Ureter (tissue), 1 donor: ENCODE measurements around the gene TBX5. TPM values are rescaled to one million over a fixed set of nuclear protein-coding genes. Genes with fewer than 3 reads are reported as not detected.

Source experiments
- DNase-seq: peaks from one replicate; pipeline ENCODE4 v3.0.0-alpha.2; 2020; ENCODE audit warnings: low spot score
- total RNA-seq: library from RNA; stranded (reverse); gene quantifications from one replicate; pipeline ENCODE4 v1.2.4, GENCODE V29; 2023
- donor health status: DM: yes; HTN: yes; CAD: no.

The TBX5 gene
- total RNA-seq, result 0.10 TPM

DNA sequence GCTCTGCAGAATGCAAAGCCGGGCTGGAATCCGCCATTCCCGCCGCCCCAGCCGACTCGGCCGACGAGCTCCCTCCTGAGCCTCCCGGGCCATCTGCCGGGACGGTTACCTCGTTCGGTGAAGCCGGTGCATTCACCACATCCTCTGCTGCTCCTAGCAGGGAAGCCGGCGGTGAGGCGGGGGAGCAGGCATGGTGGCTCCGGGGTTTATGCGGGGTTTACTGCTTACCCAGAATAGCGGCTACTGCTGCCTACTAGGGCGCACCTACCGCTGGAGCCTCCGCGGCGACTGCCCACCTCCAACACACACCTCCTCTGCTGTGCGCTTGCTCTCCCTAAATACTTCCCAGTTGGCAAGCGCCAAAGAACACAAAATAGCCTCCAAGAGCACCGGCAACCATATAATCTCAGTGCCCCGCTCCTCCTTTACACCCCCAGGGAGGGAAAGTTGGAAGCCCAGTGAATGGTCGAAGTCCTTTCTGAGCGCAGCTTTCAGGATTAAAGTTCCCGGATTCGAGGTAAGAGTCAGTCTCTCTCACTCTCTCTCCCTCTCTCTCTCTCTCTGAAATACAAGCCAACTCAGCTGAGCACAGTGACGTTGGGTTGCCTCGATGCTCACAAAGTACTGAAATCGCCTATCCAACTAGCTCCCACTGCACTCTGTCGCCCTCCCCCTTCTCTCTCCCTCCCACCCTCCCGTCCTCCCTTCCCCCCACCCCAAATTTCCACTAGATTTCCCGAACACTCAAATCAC is at the start of gene TBX5:
TSS of gene TBX5 (minus strand) at position 626 of the 753 bp plus-strand sequence. CDS start 2,246 bp downstream, outside the sequence.
- no peak for DNase-seq

DNA sequence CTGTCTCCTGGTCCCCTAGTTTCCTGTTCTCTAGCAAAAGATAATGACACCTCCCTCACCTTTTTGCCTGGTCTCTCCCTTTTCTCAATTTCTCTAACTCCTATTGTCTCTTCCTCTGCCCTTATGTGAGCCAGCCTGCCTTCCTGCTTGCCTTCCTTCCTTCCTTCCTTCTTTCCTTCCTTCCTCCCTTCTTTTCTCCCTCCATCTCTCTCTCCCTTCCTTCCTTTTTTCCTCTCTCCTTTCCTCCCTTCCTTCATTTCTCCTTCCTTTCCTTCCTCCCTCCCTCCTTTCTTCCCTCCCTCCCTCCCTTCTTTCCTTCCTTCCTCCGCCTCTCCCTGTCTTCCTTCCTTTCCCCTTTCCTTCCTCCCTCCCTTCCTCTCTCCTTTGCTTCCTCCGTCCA is 45.7 kb upstream of the TBX5 start:
- no peak for DNase-seq

DNA sequence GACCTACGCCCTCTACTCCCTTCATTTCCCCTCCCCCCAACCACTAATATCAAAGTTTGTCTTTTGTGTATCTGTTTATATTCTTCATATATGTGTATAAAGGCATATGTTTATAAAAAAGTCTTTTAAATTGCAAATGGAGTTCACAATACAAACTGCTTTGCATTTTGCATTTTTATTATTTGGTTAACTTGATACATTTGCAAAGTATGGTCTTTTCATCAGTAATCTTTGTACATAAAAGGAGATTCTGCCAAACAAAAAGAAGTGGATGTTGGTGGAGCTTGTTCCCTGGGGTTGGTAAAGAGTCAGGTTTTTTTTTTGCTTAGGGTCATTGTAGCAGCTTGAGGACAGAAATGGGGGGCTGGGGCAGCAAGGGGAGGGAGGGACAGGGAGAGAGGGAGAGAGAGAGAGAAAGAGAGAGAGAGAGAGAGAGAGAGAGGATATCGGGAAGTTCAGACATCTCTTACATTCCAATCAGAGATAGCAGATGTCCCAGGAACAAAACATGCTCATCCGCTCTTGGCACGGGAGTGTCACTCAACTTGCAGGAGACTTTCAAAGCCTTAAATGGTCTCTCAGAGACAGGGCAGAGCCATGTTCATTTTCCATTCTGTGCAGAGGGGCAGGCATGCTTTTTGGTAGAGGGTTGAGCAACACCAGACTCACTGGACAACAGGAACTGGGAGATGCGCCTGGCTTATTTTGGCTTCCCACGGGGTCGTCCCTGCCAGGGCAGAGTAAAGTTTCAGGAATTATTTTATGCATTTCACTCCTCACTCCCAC is 44.8 kb upstream of the TBX5 start:
- DNase-seq, result no peak

DNA sequence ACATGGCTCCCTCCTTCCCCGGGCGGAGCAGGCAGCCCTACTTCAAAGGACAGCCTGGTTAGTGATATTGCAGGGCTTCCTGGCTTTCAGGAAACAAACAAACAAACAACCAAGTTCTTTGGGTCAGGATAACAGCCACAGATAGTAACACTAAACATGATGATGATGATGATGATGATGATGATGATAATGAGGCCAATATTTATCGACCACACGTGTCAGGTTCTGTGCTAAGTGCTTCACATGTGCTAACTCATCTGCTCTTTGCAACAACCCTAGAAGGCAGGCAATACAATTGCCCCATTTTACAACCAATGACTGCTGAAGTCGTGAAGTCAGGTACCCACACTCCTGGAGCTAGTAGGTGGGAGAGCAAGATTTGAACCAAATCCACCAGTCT is 44.1 kb upstream of the TBX5 start:
- no peak for DNase-seq

DNA sequence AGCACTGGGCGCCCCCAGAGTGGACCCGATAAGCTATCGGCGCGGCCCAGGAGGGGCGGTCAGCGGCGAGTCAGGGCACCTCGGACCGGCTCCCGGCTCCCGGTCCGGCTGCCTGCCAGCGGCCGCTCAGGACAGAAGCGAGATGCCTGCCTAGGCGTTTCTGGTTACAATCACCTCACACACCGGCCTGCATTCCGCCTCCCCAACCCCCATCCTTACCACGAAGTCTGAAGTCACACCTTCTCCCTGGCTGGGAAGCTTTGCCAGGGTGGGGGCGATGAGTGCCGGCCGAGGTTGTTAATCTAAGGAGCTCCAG is 42.6 kb upstream of the TBX5 start:
- DNase-seq, result no peak

DNA sequence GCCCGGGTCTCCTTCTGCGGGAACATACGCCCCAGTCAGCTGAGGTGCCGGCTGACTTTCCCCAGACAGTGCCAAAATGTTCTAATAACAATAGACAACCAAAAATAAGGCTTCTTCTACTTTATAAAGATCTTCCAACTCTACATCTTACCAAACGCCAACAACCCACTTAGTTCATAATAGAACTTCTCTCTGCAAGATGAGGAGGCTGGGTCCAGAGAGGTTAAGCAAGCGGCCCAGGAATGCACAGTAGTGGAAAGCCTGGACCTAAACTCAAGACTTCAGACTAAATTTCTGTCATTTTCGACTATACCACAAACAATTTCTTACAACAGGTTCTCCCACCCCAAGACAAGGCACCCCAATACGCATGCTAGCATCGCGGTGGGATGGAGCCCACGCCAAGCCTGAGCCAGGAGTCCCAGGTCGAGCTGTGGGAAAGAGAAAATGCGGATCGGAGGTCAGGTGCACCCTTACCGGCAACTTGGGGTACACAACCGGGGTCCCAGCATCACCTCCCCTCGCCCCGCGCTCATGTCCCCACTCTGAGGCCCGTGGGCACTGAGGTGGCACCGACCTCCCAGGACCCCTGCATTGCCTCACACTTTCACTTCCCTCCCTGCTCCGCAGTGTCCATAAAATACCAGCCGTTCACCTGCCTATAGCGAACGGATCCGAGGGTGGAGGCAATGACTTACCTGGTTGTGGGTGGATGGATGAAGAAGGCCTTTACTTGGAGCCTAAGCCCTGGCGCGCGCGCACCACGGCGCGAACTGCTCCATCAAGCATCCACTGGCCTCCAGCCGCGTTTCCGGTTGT is 42.1 kb upstream of the TBX5 start:
- no peak for DNase-seq

DNA sequence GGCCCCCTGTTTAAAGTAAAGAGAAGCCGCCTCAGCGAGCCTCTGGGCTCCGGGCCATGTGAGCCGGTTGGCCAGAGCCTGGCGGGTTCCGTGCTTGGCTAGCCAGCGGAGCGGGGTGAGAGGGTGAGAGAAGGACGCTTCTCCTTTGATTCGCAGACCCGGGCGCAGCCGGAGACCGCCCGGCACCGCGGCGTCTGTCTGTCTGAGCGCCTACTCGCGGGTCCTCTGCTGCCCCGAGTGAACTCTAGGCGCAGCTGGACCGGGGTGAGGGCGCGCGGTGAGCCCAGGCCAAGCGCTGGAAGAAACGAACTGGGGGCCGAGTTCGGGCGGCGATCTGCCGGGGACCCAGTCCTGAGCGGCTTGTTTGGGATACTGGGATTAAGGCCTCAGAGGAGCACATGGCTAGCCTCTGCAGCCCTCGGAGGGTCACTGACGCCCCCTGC is 41.4 kb upstream of the TBX5 start:
- no peak for DNase-seq

DNA sequence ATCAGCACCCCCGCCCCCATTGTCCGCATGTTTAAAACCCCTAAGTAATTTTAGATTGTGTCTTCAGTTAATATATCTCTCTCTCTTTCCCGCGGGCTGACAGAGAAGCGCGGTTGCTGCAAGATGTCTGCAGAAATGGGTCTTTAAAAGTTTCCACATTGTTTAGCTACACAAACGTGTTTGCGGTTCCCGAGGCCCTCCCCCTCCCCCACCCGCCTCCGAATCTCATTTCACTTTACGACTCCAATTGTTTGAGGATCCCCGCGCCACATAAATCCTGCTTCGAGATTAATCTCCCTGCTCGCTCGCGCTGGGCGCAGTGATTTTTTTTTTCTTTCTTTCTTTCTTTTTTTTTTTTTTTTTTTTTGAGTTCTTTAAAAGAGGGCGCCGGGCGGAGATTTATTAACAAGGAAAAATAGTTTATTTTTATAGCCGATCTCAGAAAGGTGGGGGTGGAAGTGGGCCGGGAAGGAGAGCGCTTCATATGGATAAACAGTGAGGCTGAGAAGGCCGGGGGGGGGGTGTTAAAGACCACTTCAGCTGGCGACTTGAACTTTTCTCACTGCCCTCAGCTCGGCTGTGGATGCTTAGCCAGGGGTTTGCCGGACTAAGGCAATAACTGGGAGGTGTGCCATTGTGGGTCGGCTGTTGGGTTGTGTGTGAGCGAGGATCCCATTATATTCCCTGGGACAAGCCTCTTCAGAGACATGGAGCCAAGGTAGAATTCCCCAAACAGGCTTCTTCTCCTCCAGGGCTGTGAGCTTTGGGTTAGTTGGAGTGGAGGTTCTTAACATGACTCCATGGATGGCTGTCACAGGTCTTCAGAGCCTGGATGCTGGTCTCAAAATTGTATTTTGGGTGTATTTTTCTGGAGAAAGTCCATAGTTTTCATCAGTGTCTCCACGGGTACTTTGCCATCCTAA is 39.7 kb upstream of the TBX5 start:
- DNase-seq, result no peak

DNA sequence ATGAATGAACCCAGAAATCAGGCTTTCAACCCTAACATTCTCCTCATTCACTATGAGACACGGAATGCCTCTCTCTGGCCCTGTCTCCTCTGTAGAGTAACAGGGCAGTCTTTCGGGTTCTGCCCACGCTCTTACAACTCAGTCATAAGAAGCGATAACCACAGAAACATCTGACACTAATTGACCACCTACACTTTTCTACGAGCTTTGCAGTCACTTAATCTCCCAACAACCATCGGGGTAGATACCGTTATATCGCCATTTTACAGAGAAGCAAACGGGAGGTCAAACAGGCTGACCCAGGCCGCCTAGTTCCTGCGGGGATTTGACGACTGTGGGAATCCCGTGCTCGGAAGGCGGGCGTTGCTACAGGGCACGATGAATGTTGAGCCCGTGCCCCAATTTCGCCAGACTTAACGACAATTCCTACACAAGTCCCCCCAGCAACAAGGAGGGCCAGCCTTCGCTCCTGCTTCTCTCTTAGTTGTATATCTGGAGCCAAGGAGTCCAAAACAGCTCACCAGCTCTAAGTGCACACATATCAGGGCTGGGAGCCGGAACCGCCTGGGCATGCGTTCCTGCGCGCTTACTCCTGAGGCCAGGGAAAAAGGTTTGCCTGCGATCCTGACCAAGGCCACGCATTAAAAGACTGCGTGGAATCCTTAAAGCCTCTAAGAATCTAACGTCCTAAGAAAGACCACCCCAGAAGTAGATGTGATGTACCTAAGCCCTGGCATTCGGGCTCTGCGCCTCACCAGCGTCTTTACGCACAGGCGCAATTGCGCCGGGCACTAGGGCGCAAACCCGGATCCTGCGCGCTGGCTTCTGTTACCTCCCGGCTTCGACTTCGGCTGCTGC is 38.7 kb upstream of the TBX5 start:
- no peak for DNase-seq

DNA sequence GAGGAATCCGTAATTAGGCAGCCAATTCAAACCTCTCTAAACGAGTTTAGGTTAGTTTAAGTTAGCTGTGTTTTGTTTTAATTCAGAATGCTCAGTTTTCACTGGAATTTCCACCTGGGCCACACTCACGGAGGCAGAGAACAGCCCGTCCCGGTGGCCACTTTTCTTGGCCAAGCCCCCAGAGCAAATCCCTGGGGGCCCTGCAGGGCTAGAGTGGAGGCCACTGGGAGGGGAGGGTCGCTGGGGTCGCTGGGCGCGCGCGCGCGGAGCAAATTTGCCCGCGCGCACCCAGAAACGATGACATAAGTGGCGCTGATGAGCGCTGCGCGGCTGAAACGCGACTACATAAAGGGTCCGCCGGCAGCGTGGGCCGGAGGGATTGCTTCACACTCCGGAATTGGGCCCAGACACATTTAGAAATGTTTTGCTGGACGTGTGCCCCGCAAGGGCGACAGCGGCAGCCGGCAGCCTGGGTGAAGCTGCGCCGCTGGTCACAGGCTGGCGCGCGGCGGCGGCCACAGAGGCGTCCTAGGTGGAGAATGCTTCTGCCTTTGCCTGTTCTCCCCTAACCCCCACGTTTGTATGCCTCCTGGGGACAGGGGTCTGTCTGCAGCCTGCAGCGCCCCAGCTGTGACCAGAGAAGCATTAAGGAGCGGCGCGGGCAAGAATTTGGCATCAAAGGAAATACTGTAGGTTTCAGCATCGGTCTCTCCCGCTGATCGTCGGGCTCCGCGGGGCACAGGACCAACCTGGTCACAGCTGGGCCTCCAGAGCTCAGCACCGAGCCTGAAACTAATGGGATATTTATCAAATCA is 37.9 kb upstream of the TBX5 start:
- no peak for DNase-seq

DNA sequence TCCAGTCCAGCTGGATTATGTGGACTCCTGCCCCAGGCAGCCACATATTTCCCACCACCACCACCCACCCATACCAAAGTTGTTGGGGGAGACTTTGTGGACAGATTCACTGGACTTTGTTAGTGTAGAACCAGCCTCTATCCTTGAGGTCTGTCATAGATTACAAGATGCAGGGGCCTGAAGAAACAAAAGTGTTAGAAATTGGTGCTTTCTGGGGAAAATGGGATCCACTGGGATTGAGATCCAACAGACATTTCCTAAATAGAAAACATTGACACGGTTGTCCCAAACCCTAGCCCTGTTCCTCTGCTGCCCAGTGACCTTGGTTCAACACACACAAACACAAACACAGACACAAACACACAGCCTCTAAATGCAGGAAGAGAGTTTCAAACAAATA is 36.6 kb upstream of the TBX5 start:
- no peak for DNase-seq

DNA sequence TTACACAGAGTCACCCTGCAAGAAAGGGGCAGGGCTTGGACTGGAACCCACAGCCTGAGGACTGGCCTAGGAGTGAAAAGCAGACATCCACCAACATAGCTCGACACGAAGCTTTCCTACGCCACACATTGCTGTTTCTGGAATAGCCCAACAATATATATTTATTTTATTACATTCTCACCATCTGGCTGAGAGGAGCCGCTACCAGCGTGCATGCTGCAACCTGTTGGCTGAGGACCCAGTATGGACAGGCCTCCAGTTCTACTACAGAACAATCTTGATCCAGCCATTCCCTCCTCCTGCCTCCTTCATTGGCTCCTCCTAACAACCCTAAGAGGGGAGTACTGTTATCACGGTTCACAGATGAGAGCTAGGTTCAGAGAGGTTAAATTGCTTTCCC is 35.6 kb upstream of the TBX5 start:
- no peak for DNase-seq

DNA sequence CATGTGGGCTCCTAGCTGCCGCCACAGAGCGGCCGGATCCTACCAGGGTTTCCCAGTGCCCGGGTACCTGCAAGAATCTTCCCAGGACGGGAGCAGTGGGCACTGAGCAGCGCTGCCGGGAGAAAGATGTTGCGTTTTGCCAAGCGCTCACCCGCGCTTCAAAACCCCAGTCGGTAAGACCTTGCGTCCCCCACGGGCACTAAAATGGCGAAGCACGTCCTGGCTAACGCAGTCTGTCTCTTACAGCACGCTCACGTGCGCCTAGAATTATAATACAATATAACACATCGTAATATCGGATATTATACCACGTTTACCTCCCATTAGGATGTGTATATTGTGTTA is 35.1 kb upstream of the TBX5 start:
- no peak for DNase-seq

DNA sequence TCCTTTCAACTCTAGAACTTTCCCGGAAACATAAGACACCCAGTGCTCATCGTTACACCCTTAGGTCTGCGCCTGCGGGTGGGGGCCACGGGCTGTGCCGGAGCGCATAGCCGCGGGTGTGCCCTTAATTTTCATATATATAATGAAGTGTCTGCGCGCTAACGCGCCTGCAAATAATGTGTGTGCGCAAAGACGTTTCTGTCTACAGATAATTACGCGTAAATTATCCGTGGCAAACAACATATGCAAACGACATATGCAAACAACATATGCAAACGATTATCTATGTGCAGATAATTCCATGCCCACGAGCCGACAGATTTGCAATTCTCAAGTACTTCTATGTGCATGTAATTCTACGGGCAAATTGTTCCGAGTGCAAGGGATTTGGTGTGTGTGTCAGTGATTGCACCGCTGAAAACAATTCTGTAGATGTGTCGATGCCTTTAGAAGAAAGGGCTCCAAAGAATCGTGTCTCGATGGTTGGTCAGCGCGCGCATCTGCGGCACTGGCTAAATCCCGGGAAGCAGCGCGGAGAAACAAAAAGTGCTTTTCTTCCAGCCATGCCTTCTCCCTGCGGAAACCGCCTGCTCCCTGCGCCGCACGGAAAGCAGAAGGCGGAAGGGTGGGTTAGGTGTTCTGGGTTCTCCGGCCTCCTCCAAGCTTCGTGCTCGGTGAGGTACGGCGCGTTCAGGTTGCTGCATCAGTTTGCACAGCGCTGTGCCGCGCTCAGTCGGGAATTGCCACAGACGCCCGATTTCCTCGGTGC is 34.5 kb upstream of the TBX5 start:
- DNase-seq, result no peak

DNA sequence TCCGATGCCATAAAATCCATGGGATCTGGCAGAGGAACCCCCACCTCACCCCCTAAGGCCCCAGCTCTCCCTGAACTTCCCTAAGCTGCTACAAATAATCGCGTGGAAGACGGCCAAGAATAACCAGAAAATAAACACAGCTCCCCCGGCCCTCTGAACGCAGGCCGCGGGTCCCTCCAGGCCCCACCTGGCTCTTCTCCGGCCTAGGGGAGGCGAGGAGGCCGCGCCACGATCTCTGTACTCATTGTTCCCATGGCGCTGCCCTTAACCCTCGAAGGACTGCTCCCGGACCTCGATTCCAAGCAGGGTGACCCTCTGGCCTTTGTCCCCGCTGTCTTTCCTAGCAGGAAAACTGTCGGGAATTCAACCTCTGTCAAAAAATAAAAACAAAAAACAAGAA is 33.9 kb upstream of the TBX5 start:
- no peak for DNase-seq

DNA sequence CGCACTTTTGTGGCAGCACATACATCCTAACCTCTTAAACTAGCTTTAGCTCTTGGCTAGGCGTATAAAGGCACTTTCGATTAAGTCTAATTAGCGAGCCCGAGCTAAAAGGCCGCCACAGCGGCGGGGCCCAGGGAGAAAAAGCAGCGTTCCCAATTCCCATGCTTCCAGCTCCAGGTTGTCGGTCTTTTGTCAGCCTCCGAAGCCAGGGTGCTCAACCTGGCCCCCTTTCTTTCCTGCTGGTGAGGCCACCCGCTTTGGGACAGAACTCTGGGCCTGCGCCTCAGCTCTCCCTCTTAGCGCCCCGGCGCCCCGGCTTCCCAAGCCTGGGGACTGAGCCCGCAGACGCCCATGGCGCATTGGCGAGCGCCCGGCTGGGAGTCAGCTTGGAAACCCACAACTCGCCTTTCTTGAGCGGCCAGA is 33.3 kb upstream of the TBX5 start:
- no peak for DNase-seq

DNA sequence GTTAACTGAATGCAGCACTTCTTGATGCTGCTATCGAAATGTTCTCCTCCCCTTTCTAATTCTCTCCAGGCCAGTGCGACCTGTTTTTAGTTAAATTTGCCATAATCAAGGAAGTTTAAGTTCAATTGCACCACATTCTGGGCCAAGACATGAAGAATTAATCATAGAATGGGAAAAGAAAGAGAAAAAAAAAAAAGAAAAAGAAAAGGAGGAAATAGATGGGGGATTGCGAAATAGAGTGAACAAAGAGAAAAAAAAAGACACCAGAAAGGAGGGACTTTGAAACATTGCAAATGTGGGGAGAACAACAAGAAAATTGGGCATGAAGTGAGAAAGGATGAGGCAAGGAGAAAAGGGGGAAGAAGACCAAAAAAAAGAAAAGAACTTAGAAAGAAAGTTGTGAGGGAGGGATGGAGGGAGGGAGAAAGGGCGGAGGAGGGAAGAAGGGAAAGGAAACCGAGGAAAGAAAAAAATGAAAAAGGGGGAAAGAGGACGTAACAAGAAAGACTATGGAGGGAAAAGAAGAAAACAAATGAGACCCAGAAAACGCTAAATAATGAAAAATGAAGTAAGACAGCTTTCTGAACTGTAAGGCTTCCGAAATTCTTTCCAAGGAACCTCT is 32.8 kb upstream of the TBX5 start:
- DNase-seq, result no peak

DNA sequence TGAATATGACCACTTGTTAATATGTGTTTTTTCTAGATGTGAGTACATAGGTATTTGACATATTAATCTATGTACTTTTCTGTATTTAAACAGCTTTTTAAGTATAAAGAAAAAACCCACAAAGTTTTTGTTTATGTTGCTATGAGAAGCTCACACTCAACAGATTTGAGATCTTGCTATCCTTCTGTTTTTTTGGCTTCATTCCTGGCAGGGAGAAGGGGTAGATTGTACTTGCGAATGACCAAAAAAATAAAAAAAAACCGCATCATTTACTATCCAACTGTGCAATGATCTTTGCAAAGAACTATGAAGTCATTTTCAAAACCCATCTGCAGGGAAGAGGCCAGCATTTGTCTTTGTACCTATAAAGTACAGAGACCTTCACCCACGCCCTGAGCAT is 28.4 kb upstream of the TBX5 start:
- DNase-seq, result no peak

DNA sequence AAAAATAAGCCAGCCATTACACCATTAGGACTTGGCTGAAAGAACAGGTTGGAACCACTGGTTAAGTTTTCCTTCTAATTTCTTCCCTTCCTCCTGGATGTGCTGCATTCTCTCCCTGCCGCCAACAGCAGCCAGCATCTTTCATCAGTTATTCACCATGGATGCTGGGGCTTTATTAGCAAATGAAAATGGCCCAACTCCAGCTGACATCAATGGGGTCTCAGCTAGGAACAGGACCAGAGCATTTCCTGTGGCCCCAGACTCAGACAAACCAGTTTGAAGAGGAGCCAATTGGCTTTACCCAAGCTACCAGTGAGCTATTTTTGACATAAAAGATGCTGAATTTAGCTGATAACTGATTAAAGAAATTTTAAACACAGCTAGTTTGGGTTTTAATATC is 26.0 kb upstream of the TBX5 start:
- DNase-seq, result no peak
